RWPE2 (cell line): ENCODE measurements around the gene EFCAB11.

Source experiments
- ATAC-seq: fragments of 200-7000 bp; cut with Tn5 transposase; 3 replicates; pipeline ENCODE4 v1.9.1; 2021; ENCODE audit warnings: low read depth
- DNase-seq: peaks from one replicate; pipeline ENCODE4 v3.0.0-alpha.2; 2020; ENCODE audit warnings: low spot score
- H3K27ac ChIP-seq: fragments of 450-650 bp; 2 replicates; pipeline ENCODE4 v1.5.1; 2017; ENCODE audit warnings: mild to moderate bottlenecking; ENCODE audit not compliant: poor library complexity, severe bottlenecking
- H3K27me3 ChIP-seq: fragments of 250-450 bp; sonication (Bioruptor Pico); 2 replicates; pipeline ENCODE4 v1.5.1; 2021; ENCODE audit warnings: mild to moderate bottlenecking, moderate library complexity; ENCODE audit not compliant: insufficient read depth, poor library complexity, severe bottlenecking
- H3K36me3 ChIP-seq: fragments of 250-450 bp; sonication (Bioruptor Pico); 2 replicates; pipeline ENCODE4 v1.5.1; 2020; ENCODE audit warnings: low read depth, mild to moderate bottlenecking, moderate library complexity
- H3K4me1 ChIP-seq: fragments of 250-450 bp; sonication (Bioruptor Pico); 2 replicates; pipeline ENCODE4 v1.5.1; 2021; ENCODE audit warnings: mild to moderate bottlenecking, moderate library complexity; ENCODE audit not compliant: insufficient read depth, poor library complexity, severe bottlenecking
- H3K4me3 ChIP-seq: fragments of 250-450 bp; sonication (Bioruptor Pico); 2 replicates; pipeline ENCODE4 v1.5.1; 2021; ENCODE audit warnings: mild to moderate bottlenecking, moderate library complexity; ENCODE audit not compliant: severe bottlenecking
- H3K9me3 ChIP-seq: fragments of 250-450 bp; sonication (Bioruptor Pico); 2 replicates; pipeline ENCODE4 v1.5.1; 2021; ENCODE audit warnings: mild to moderate bottlenecking, moderate library complexity; ENCODE audit not compliant: severe bottlenecking
- TF ChIP-seq, protein P1 (sequence below): fragments of 450-650 bp; IDR thresholded peaks from one replicate; pipeline ENCODE4 v1.5.1; 2017; ENCODE audit warnings: mild to moderate bottlenecking, moderate library complexity; ENCODE audit not compliant: poor library complexity, severe bottlenecking

Gene EFCAB11

DNA sequence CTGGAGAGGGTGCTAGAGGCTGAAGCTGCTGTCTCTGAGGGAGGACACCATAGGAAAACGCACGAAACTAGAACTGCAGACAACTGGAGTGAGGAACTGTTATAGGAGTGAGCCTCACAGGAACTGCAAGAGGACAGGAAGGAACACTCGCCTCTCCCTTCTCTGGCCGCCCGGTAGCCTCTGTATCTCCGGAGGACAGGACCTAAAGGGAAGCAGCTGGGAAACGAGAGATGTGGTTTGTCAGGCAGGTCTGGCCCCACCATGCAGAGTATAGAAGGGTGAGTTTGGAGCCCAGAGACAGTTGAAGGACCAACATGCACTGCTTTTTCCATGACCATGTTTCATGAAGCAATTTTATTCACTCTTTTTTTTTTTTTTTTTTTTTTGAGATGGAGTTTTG is 127.3 kb downstream of the EFCAB11 start:
- Histone ChIP-seq H3K4me3 (no peak overlapping the region), H3K27me3 (no peaks in the 10 kb centered on the region), H3K4me1 (no peaks in the 10 kb centered on the region), H3K9me3 (peaks cover 7% of the 10 kb centered on the region), H3K27ac (no peak overlapping the region), H3K36me3 (peaks cover 3% of the 10 kb centered on the region; the same call in 1 of the 2 replicates)
- DNase-seq, result no peak
- no peak for ATAC-seq
- TF ChIP-seq, protein P1, sequence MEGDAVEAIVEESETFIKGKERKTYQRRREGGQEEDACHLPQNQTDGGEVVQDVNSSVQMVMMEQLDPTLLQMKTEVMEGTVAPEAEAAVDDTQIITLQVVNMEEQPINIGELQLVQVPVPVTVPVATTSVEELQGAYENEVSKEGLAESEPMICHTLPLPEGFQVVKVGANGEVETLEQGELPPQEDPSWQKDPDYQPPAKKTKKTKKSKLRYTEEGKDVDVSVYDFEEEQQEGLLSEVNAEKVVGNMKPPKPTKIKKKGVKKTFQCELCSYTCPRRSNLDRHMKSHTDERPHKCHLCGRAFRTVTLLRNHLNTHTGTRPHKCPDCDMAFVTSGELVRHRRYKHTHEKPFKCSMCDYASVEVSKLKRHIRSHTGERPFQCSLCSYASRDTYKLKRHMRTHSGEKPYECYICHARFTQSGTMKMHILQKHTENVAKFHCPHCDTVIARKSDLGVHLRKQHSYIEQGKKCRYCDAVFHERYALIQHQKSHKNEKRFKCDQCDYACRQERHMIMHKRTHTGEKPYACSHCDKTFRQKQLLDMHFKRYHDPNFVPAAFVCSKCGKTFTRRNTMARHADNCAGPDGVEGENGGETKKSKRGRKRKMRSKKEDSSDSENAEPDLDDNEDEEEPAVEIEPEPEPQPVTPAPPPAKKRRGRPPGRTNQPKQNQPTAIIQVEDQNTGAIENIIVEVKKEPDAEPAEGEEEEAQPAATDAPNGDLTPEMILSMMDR, result no peak

DNA sequence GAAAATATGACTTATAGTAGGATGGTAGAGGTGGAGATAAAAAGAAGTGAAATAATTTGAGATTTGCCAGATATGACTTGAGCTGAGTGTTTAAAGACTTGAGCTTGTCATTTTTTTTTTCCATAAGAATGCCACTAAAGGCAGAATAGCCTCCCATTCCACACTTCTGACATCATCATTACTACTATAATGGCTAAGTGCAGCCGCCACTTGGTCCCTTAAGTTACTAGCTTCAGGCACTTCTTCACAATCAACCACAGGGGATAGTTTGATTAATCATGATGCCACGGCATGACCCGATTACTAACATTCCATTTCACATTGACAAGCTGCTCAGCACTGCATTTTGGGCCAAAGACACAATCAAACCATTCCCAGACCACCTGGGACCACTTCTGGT is 127.9 kb downstream of the EFCAB11 start:
- H3K36me3 ChIP-seq, result peaks cover 3% of the 10 kb centered on the region; the same call in 1 of the 2 replicates
- ATAC-seq, result peak; percentile 21; the same call in 1 of the 3 replicates
- H3K4me1 ChIP-seq, result no peaks in the 10 kb centered on the region
- H3K27me3 ChIP-seq, result no peaks in the 10 kb centered on the region
- no peak overlapping the region for H3K27ac ChIP-seq
- H3K4me3 ChIP-seq, result no peak overlapping the region
- no peak for DNase-seq
- H3K9me3 ChIP-seq, result peaks cover 7% of the 10 kb centered on the region
- TF ChIP-seq, protein P1, result no peak

DNA sequence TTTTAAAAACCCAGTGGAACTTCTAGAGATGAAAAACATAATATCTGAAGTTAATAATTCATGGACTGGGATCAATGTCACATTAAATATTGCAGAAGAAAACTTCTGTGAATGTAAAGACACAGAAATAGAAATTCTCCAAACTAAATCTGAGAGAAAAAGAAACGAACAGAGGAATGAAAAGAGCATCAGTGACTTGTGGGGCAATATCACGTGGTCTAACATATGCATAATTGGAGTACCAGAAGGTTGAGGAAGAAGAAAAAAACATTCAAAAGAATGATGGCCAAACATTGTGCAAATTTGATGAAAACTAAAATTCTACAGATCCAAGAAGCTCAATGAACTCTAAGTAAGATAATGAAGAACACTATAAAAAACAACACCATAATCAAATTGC is 130.8 kb downstream of the EFCAB11 start:
- Histone ChIP-seq H3K9me3 (peaks cover 7% of the 10 kb centered on the region), H3K27ac (no peak overlapping the region), H3K4me1 (peaks cover 3% of the 10 kb centered on the region), H3K36me3 (peaks cover 3% of the 10 kb centered on the region; the same call in 1 of the 2 replicates), H3K4me3 (no peak overlapping the region), H3K27me3 (no peaks in the 10 kb centered on the region)
- no peak for DNase-seq
- ATAC-seq, result no peak
- TF ChIP-seq, protein P1, result no peak

DNA sequence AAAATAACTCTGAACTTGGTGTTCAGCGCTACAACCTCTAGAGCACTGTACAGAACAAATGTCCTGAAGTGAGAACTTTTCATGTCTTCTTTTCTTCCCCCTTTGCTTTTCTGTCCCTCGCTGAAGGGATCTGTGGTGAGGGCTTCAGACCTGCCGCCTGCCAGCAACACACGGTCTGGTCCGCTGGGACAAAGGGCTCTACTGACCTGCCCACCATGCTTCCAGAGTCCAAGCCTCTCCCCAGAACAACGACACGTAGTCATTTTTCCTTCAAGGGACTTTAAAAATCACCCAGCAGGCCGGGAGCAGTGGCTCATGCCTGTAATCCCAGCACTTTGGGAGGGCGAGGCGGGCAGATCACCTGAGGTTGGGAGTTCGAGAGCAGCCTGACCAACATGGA is 140.4 kb downstream of the EFCAB11 start:
- H3K9me3 ChIP-seq, result no peaks in the 10 kb centered on the region
- H3K36me3 ChIP-seq, result no peaks in the 10 kb centered on the region
- no peak for ATAC-seq
- H3K4me1 ChIP-seq, result peaks cover 25% of the 10 kb centered on the region
- H3K4me3 ChIP-seq, result no peak overlapping the region
- no peaks in the 10 kb centered on the region for H3K27me3 ChIP-seq
- DNase-seq, result no peak
- TF ChIP-seq, protein P1, result no peak
- H3K27ac ChIP-seq, result no peak overlapping the region

DNA sequence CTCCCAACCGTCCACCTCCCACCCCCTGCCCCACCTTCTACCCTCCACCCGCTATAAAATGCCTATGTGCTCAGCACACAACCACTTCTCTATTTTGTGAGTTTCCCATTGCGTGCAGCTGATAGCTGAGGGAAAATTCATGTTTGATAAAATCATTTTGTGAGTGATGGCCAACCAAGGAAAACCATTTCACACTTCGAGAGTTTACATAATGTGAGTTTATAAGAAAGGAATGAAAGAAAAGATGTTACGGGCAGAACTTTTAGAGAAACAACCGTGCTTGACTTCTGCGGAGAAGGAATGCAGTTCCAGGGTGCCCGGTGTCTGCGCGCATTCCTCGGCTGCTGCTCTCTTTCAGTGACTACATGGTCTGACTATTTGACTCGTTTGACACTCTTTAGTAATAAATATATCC is 140.9 kb downstream of the EFCAB11 start:
- no peak for ATAC-seq
- H3K4me3 ChIP-seq, result no peak overlapping the region
- TF ChIP-seq, protein P1, result no peak
- no peak for DNase-seq
- no peaks in the 10 kb centered on the region for H3K36me3 ChIP-seq
- H3K4me1 ChIP-seq, result peaks cover 21% of the 10 kb centered on the region
- H3K27me3 ChIP-seq, result no peaks in the 10 kb centered on the region
- no peak overlapping the region for H3K27ac ChIP-seq
- no peaks in the 10 kb centered on the region for H3K9me3 ChIP-seq
